Stimulated activated CD4-positive, alpha-beta T cell treated with anti-CD3 and anti-CD28 coated beads, TNF-alpha, amount 100 ng/mL, for 1 hour (primary cell): ENCODE measurements around the gene MYCBPAP.

Source experiments
- DNase-seq, 3 donors: peaks; one replicate each; pipeline ENCODE4 v3.0.0-alpha.2; 2020; ENCODE audit warnings: low read depth in 3 of 3, low spot score in 1 of 3

Gene MYCBPAP

DNA sequence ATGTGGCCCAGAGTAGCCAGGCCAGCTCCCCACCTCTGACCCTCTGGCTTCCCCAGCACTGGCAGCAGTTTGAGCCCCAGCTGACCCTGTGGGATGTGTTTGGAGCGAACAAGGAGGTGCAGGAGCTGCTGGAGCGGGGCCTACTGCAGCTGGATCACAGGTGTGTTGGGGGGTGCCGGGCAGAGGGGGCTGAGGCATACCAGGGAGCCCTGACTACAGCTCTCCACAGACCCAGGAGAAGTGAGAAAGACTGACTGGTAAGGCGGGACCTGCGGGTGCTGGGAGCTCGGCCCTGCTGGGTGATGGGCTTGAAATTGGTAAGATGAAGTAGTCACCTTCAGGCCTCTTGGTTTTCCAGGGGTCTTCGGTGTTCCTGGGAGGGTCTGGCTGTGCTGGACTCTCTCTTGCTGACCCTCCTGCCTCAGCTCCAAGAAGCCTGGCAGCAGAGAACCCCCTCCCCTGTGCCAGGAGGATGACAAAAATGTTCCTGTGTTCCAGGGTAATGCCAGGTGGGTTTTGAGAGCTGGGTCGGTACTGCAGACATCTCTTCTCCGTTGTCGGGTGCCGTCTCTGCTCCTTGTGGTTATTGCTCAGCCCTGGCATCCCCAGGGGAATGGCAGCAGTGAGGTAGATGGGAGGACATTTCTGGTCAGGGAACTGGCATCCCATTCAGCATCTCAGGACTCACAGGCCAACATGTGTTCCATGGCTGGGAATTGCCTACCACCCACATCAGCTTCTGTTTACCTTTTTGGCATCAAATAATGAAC is 23.7 kb upstream of the MYCBPAP start:
- DNase-seq, result no peak

- DNase-seq, result no peak
These were observed 20.8 kb upstream of the MYCBPAP start for GRCh38 chr17:50487213-50488096.

- DNase-seq, result no peak
These were observed 19.4 kb upstream of the MYCBPAP start for GRCh38 chr17:50488880-50489279.

GRCh38 chr17:50491505-50491904 is 16.7 kb upstream of the MYCBPAP start:
- no peak for DNase-seq

- DNase-seq, result no peak
These were observed 16.0 kb upstream of the MYCBPAP start for GRCh38 chr17:50492214-50492613.

- no peak for DNase-seq
These were observed 14.5 kb upstream of the MYCBPAP start for GRCh38 chr17:50493744-50494143.

- DNase-seq, result no peak
These were observed 12.9 kb upstream of the MYCBPAP start for GRCh38 chr17:50495217-50495823.

GRCh38 chr17:50495918-50496317 is 12.3 kb upstream of the MYCBPAP start:
- DNase-seq, result no peak

- no peak for DNase-seq
These were observed 10.0 kb upstream of the MYCBPAP start for GRCh38 chr17:50498021-50498874.

DNA sequence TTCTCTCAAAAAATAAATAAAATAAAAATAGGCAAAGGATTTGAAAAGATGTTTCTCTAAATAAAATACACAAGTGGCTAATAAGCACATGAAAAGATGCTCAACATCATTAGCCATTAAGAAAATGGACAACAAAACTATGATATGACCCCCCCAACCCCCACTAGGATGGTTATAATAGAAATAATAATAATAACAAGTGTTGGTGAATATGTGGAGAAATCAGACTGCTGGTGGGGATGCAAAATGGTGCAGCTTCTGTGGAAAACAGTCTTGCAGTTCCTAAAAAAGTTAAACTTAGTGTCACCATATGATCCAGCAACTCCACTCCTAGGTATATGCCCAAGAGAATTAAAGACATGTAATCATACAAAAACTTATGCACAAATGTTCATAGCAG is 9.0 kb upstream of the MYCBPAP start:
- DNase-seq, result no peak

DNA sequence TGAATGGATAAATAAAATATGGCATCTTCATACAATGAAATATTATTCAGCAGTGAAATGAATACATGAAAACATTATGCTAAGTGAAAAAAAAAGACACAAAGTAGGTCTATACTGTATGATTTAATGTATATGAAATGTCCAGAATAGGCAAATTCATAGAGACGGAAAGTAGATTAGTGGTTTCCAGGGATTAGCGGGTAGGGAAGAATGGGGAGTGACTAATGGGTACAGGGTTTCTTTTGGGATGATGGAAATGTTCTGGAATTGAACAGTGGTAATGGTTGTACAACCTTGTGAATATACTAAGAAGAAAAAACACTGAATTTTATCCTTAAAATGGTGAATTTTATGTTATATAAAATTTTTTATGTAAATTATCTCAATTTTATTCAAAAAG is 8.5 kb upstream of the MYCBPAP start:
- DNase-seq, result no peak

- no peak for DNase-seq
These were observed 7.2 kb upstream of the MYCBPAP start for GRCh38 chr17:50501054-50501453.

GRCh38 chr17:50502301-50502990 is 5.8 kb upstream of the MYCBPAP start:
- DNase-seq, result no peak

DNA sequence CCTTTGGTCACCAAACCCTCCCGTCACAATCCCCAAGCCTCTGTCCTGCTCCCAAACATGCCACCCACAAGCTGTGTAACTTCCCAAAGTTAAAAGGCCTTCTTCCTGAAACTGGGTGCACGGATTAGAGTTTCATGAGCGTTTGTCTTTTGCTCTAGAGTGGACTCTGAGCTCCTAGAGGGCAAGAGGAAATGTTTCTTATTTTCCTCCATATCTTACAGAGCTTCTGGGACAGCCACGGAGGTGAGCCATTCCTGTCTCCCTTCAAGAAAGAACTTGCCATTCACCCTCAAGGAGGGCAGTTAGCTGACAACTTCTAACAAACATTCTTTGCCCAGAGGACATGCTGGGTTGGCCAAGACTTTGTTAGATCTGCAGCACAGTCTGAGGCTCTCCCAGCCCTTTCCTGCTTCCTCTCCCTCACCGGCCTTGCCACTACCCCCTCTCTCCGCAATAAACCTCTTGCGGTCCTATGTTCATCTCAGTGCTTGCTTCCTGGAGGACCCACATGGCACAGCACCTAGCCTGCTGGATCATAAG is 2.6 kb upstream of the MYCBPAP start:
- no peak for DNase-seq

DNA sequence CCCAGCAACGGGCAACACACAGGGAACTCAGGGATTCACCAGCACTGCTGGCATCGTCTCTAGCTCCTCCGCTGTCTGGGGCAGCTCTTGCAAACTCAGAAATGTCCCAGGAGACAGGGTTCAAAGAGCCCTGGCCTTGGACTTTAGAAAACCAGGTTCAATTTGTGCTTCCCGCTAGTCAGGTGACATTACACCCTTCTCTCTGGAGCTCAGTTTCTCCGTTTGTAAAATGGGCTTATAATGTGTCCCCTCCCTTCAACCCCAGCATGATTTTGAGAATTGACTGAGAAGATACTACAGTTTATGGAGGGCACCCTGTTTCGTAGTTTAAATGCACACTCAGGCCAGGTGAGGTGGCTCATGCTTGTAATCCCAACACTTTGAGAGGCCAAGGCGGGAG is 1.9 kb upstream of the MYCBPAP start:
- DNase-seq, result no peak

GRCh38 chr17:50508573-50509460 is 578 bp downstream of the MYCBPAP start:
- no peak for DNase-seq

DNA sequence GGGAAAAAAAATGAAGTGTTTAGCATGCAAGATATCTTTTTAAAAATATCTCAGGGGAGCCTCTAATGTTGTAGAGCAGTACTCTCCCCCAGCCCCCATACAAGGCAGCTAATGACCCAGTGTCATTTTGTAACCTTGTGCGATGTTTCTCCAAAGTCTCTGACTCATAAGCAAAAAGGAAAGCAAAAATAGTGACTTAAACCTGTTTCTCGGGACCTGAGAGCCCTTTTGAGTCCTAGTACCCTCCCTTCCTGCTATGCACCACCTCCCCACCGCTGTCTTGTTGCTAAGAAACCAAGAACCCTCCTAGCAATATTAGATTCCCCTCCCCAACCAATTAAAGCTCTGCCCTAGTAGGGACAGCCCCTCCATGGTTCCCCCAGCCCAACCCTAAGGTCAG is 2.8 kb downstream of the MYCBPAP start:
- DNase-seq, result peak in 1 of 3 donors; percentile 28

DNA sequence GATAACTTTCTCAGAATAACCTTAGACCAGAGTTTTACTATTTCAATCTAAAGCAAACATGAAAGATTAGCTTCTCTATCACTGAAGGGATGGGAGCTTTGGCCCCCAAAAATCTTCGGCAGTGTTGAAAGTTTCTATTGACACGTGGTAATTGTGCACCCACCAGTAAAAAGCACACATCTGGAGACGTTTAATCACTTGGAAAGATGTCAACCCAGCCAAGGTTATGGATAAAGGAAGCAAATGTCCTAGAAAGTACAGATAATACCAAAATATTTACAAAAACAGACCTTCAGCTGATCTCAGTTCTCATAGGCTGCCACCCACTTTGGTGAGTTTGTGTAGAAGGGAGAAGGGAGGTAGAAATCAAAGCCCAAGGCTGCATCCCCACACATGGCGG is 5.3 kb downstream of the MYCBPAP start:
- DNase-seq, result no peak

- DNase-seq, result no peak
These were observed 6.1 kb downstream of the MYCBPAP start for GRCh38 chr17:50514388-50514787.
